HCT116 (cell line): ENCODE data around the gene CORO2B.

ENCODE experiments used
- ATF3 ChIP-seq: IDR thresholded peaks from 2 replicates; pipeline ENCODE4 v1.6.1; 2012
- EGR1 ChIP-seq: IDR thresholded peaks from 2 replicates; pipeline ENCODE4 v1.6.1; 2012; ENCODE audit warnings: low read depth
- EZH2 ChIP-seq: fragments of 200-600 bp; sonication (generic); IDR thresholded peaks from 2 replicates; pipeline ENCODE4 v1.6.1; 2017; ENCODE audit warnings: antibody characterized with exemption, mixed run types
- JUND ChIP-seq: IDR thresholded peaks from 2 replicates; pipeline ENCODE4 v1.6.1; 2012
- POLR2A ChIP-seq: IDR thresholded peaks from 2 replicates; pipeline ENCODE4 v1.7.0; 2011; ENCODE audit warnings: borderline replicate concordance; ENCODE audit not compliant: insufficient read depth, insufficient read length; ENCODE audit errors: extremely low read depth
- POLR2AphosphoS5 ChIP-seq: IDR thresholded peaks from 2 replicates; pipeline ENCODE4 v1.6.1; 2011; ENCODE audit warnings: mild to moderate bottlenecking, low read depth, low read length, moderate library complexity
- SIN3A ChIP-seq: IDR thresholded peaks from 2 replicates; pipeline ENCODE4 v1.6.1; 2012; ENCODE audit warnings: low read depth
- SP1 ChIP-seq: IDR thresholded peaks from 2 replicates; pipeline ENCODE4 v1.6.1; 2012; ENCODE audit warnings: low read depth
- YY1 ChIP-seq: IDR thresholded peaks from 2 replicates; pipeline ENCODE4 v1.6.1; 2011; ENCODE audit warnings: low read length, low read depth, moderate library complexity, mild to moderate bottlenecking; ENCODE audit not compliant: insufficient replicate concordance; ENCODE audit errors: extremely low read depth
- TF ChIP-seq, protein P1 (sequence below), 3 experiments: fragments of 200-600 bp in 1 of 3; sonication (generic) in 1 of 3; IDR thresholded peaks in 2 of 3; conservative IDR thresholded peaks in 1 of 3; 2 replicates each; pipeline ENCODE4 v1.5.1; 2012 to 2017; ENCODE audit warnings: low read depth in 2 of 3, low read length in 2 of 3, antibody characterized with exemption in 1 of 3, borderline replicate concordance in 1 of 3, control low read depth in 1 of 3, mild to moderate bottlenecking in 1 of 3, mixed read lengths in 1 of 3, mixed run types in 1 of 3, moderate library complexity in 1 of 3; ENCODE audit not compliant: insufficient read depth in 1 of 3
- TF ChIP-seq, protein P2 (sequence below): IDR thresholded peaks from 2 replicates; pipeline ENCODE4 v1.6.1; 2012

DNA sequence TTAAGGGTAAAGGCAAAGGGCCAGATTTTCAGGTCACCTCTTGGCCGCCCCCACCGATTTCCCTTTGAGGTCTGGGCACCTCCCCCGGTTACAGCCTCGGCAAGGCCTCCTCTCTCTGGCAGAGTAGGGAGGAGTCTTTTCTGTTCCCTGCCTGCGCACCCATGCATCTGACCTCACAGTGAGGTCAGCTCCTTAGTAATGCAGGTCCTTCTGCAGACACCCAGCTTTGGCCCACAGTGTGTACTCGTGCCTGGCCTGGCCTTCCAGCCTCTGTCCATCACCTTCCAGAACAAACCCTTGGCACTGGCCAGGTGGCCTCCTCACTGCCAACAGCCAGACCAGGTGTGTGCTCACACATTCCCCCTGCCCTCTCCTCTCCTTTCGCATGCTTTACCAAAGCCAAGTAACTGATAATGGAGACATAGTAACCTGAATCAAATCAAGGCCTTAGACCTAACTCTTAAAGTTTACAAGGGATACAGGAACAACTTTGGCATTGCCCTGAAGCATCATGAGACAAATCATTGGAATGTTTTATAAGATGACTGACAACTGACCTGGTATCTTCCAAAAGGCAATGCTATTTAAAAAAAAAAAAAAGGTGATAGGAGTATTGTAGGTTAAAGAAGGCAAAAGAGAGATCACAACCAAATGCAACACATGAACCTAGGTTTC lies 61.3 kb downstream of the CORO2B start:
- TF ChIP-seq, protein P1, sequence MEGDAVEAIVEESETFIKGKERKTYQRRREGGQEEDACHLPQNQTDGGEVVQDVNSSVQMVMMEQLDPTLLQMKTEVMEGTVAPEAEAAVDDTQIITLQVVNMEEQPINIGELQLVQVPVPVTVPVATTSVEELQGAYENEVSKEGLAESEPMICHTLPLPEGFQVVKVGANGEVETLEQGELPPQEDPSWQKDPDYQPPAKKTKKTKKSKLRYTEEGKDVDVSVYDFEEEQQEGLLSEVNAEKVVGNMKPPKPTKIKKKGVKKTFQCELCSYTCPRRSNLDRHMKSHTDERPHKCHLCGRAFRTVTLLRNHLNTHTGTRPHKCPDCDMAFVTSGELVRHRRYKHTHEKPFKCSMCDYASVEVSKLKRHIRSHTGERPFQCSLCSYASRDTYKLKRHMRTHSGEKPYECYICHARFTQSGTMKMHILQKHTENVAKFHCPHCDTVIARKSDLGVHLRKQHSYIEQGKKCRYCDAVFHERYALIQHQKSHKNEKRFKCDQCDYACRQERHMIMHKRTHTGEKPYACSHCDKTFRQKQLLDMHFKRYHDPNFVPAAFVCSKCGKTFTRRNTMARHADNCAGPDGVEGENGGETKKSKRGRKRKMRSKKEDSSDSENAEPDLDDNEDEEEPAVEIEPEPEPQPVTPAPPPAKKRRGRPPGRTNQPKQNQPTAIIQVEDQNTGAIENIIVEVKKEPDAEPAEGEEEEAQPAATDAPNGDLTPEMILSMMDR (IDR thresholded peaks at IDR 0.05 in 2 of 3, conservative IDR thresholded peaks at IDR 0.05 in 1 of 3; ENCODE audit: borderline replicate concordance in 1 of 3, insufficient read depth in 1 of 3, low read depth in 2 of 3, low read length in 2 of 3), result no peak
- TF ChIP-seq SIN3A, result no peak
- TF ChIP-seq EZH2, result no peak
- no peak for TF ChIP-seq JUND
- no peak for TF ChIP-seq POLR2A
- no peak for TF ChIP-seq YY1
- TF ChIP-seq POLR2AphosphoS5, result no peak
- TF ChIP-seq ATF3, result no peak
- no peak for TF ChIP-seq EGR1
- TF ChIP-seq SP1, result no peak
- TF ChIP-seq, protein P2, sequence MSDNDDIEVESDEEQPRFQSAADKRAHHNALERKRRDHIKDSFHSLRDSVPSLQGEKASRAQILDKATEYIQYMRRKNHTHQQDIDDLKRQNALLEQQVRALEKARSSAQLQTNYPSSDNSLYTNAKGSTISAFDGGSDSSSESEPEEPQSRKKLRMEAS, result no peak
